ENCODE data around the gene IER3IP1.
"Not testable (repeated sequence)": the region's sequence is repeated elsewhere in the genome, so short reads cannot be mapped to it uniquely, and the experiment has no call there.

The IER3IP1 gene

GRCh38 chr18:47175898-47176575 is at the start of gene IER3IP1:
IER3IP1 (minus strand) TSS chr18:47176364; CDS start chr18:47176277, 87 bp downstream.
- FAIRE-seq: no peak

GRCh38 chr18:47215554-47216138 is 39.5 kb upstream of the IER3IP1 start:
- no peak for FAIRE-seq

GRCh38 chr18:47209171-47209570 is 33.0 kb upstream of the IER3IP1 start:
- no peak for FAIRE-seq

- FAIRE-seq: no peak
These were observed 30.9 kb upstream of the IER3IP1 start for GRCh38 chr18:47206945-47207637.

GRCh38 chr18:47204908-47205522 is 28.9 kb upstream of the IER3IP1 start:
- FAIRE-seq: no peak

GRCh38 chr18:47203626-47204464 is 27.7 kb upstream of the IER3IP1 start:
- FAIRE-seq: no peak

- not testable (repeated sequence) for FAIRE-seq
These were observed 19.8 kb upstream of the IER3IP1 start for GRCh38 chr18:47195961-47196360.

GRCh38 chr18:47191961-47192360 is 15.8 kb upstream of the IER3IP1 start:
- no peak for FAIRE-seq

GRCh38 chr18:47187721-47188120 is 11.6 kb upstream of the IER3IP1 start:
- FAIRE-seq: no peak

GRCh38 chr18:47184419-47185050 is 8.4 kb upstream of the IER3IP1 start:
- no peak for FAIRE-seq

- FAIRE-seq: not testable (repeated sequence)
These were observed 6.0 kb upstream of the IER3IP1 start for GRCh38 chr18:47182156-47182555.

GRCh38 chr18:47180765-47181164 is 4.6 kb upstream of the IER3IP1 start:
- no peak for FAIRE-seq

- FAIRE-seq: no peak
These were observed 3.4 kb upstream of the IER3IP1 start for GRCh38 chr18:47179520-47179919.

GRCh38 chr18:47175283-47175897 is 774 bp downstream of the IER3IP1 start:
- no peak for FAIRE-seq

- FAIRE-seq: no peak
These were observed 1.5 kb downstream of the IER3IP1 start for GRCh38 chr18:47174545-47175116.

GRCh38 chr18:47172476-47172875 is 3.7 kb downstream of the IER3IP1 start:
- FAIRE-seq: no peak

- no peak for FAIRE-seq
These were observed 7.3 kb downstream of the IER3IP1 start for GRCh38 chr18:47168913-47169312.

GRCh38 chr18:47168509-47168908 is 7.7 kb downstream of the IER3IP1 start:
- no peak for FAIRE-seq

GRCh38 chr18:47166294-47166693 is 9.9 kb downstream of the IER3IP1 start:
- no peak for FAIRE-seq

- FAIRE-seq: no peak
These were observed 12.9 kb downstream of the IER3IP1 start for GRCh38 chr18:47163241-47163640.

- FAIRE-seq: no peak
These were observed 15.9 kb downstream of the IER3IP1 start for GRCh38 chr18:47160256-47160655.

Data from TTC549 (cell line).